Stimulated activated CD4-positive, alpha-beta T cell treated with anti-CD3 and anti-CD28 coated beads, Interleukin-1b, Interleukin-23, amount 100 ng/mL, for 24 hours (primary cell): ENCODE data around the gene CFAP43.

Experiments used
- DNase-seq, 4 experiments: peaks; one replicate each; pipeline ENCODE4 v3.0.0-alpha.2; 2020; ENCODE audit warnings: low read depth in 4 of 4, low spot score in 1 of 4

CFAP43 gene

GRCh38 chr10:104100795-104101194 lies 131.4 kb downstream of the CFAP43 start:
- DNase-seq = no peak

GRCh38 chr10:104099941-104100340 lies 132.2 kb downstream of the CFAP43 start:
- DNase-seq = no peak

- no peak for DNase-seq
Observed at GRCh38 chr10:104099269-104099668, 132.9 kb downstream of the CFAP43 start.

- no peak for DNase-seq
Observed at GRCh38 chr10:104098358-104098925, 133.7 kb downstream of the CFAP43 start.

GRCh38 chr10:104096692-104097091 lies 135.5 kb downstream of the CFAP43 start:
- no peak for DNase-seq

GRCh38 chr10:104092749-104093148 lies 139.4 kb downstream of the CFAP43 start:
- DNase-seq = no peak

GRCh38 chr10:104090611-104091010 lies 141.6 kb downstream of the CFAP43 start:
- no peak for DNase-seq

GRCh38 chr10:104089621-104090020 lies 142.5 kb downstream of the CFAP43 start:
- no peak for DNase-seq

- DNase-seq = no peak
Observed at GRCh38 chr10:104088239-104088638, 143.9 kb downstream of the CFAP43 start.

GRCh38 chr10:104085801-104086400 lies 146.3 kb downstream of the CFAP43 start, which contains the start of gene COL17A1:
COL17A1 (minus strand) TSS chr10:104085880; CDS start chr10:104080673, 5,207 bp downstream.
- no peak for DNase-seq

GRCh38 chr10:104084482-104085142 lies 147.6 kb downstream of the CFAP43 start:
- DNase-seq = no peak

GRCh38 chr10:104081998-104082397 lies 150.2 kb downstream of the CFAP43 start:
- no peak for DNase-seq

GRCh38 chr10:104080762-104081161 lies 151.4 kb downstream of the CFAP43 start:
- DNase-seq = no peak
